H1 (cell line): Measurements from ENCODE around the gene CACNA2D1. TPM values are rescaled to one million over a fixed set of nuclear protein-coding genes. Genes with fewer than 3 reads are reported as not detected.

Source experiments
- GABPA ChIP-seq: IDR thresholded peaks from 2 replicates; pipeline ENCODE4 v1.6.1; 2011; ENCODE audit warnings: mild to moderate bottlenecking, low read length, moderate library complexity, borderline replicate concordance; ENCODE audit not compliant: insufficient read depth
- PHF8 ChIP-seq: fragments of 200-600 bp; sonication (generic); conservative IDR thresholded peaks from 2 replicates; pipeline ENCODE4 v1.7.1; 2012; ENCODE audit warnings: low read depth, mild to moderate bottlenecking, inconsistent platforms, low read length, moderate library complexity
- RAD21 ChIP-seq, 2 experiments: IDR thresholded peaks in 1 of 2; conservative IDR thresholded peaks in 1 of 2; 2 replicates each; pipeline ENCODE4 v1.6.1; 2011; ENCODE audit warnings: low read depth in 2 of 2, low read length in 2 of 2, improper control_type of control experiment in 1 of 2, inconsistent platforms in 1 of 2, mild to moderate bottlenecking in 1 of 2, moderate library complexity in 1 of 2
- RNF2 ChIP-seq: fragments of 200-900, 300-1000 bp; sonication (generic); IDR thresholded peaks from 2 replicates; pipeline ENCODE4 v1.7.1; 2016; ENCODE audit warnings: borderline replicate concordance, low read depth, mild to moderate bottlenecking, antibody characterized with exemption, low read length; ENCODE audit not compliant: poor library complexity, severe bottlenecking; ENCODE audit errors: missing control alignments
- SIRT6 ChIP-seq: IDR thresholded peaks from one replicate; pipeline ENCODE4 v1.7.1; 2012; ENCODE audit warnings: low read length, inconsistent platforms
- polyA plus RNA-seq, 7 experiments: library from polyadenylated mRNA; depleted of rRNA in 3 of 7; stranded (reverse) in 5 of 7; unstranded in 2 of 7; fragments of >200 nt in 5 of 7; fragments of 200-250 nt in 2 of 7; gene quantifications; 1 replicate in 5 of 7; 2 replicates in 1 of 7; 4 replicates in 1 of 7; pipeline versions ENCODE4 v1.2.1 to v1.2.3, GENCODE V29; 2011 to 2013; ENCODE audit warnings: missing spikeins in 2 of 7, mixed read lengths in 2 of 7
- total RNA-seq: library from RNA; stranded (reverse); fragmentation: NEBNext Ultra II Directional; extraction: Animal tissue kit (Norgen Biotek cat#: 25700); gene quantifications from 2 replicates; pipeline ENCODE4 v1.2.1, GENCODE V29; 2021

Gene CACNA2D1
- total and polyA plus RNA-seq, 2 of the 8 experiments (the other 6 are each of a cell fraction or from before 2014, with no cell fraction given) = 4.3 to 27.3 TPM

GRCh38 chr7:82172881-82173280 lies 270.7 kb downstream of the CACNA2D1 start (continued):
- TF ChIP-seq RAD21 (IDR thresholded peaks at IDR 0.05 in 1 of 2, conservative IDR thresholded peaks at IDR 0.05 in 1 of 2; ENCODE audit: low read depth in 2 of 2, low read length in 2 of 2) (no peak), RNF2 (no peak), GABPA (no peak), PHF8 (no peak), SIRT6 (no peak)
